Endothelial cell (in vitro differentiated cells): ENCODE data around the gene PTPRD. TPM values are rescaled to one million over a fixed set of nuclear protein-coding genes. Genes with fewer than 3 reads are reported as not detected.

Experiments used
- DNase-seq: peaks from one replicate; pipeline ENCODE4 v3.0.0; 2021; ENCODE audit warnings: low spot score
- H3K27ac Mint-ChIP-seq: one replicate; pipeline ENCODE4 v1.8.0; 2021; ENCODE audit warnings: mixed read lengths, inconsistent platforms; ENCODE audit not compliant: unreplicated experiment
- H3K27me3 Mint-ChIP-seq: one replicate; pipeline ENCODE4 v1.8.0; 2021; ENCODE audit warnings: mild to moderate bottlenecking, moderate library complexity, mixed read lengths, inconsistent platforms; ENCODE audit not compliant: unreplicated experiment
- H3K36me3 Mint-ChIP-seq: one replicate; pipeline ENCODE4 v1.8.0; 2021; ENCODE audit warnings: mild to moderate bottlenecking, low read depth, mixed read lengths, inconsistent platforms; ENCODE audit not compliant: unreplicated experiment
- H3K4me1 Mint-ChIP-seq: one replicate; pipeline ENCODE4 v1.8.0; 2021; ENCODE audit warnings: mild to moderate bottlenecking, mixed read lengths, inconsistent platforms; ENCODE audit not compliant: unreplicated experiment
- H3K4me3 Mint-ChIP-seq: one replicate; pipeline ENCODE4 v1.8.0; 2021; ENCODE audit warnings: mild to moderate bottlenecking, mixed read lengths, inconsistent platforms; ENCODE audit not compliant: unreplicated experiment
- H3K9me3 Mint-ChIP-seq: one replicate; pipeline ENCODE4 v1.8.0; 2021; ENCODE audit warnings: mixed read lengths, inconsistent platforms; ENCODE audit not compliant: unreplicated experiment
- CTCF ChIP-seq: fragments of 200-600 bp; sonication (generic); IDR thresholded peaks from one replicate; pipeline ENCODE4 v1.5.0; 2021; ENCODE audit warnings: antibody characterized with exemption; ENCODE audit not compliant: unreplicated experiment
- total RNA-seq: library from RNA; stranded (reverse); fragmentation: NEBNext Ultra II Directional; extraction: Animal tissue kit (Norgen Biotek cat#: 25700); gene quantifications from one replicate; pipeline ENCODE4 v1.2.1, GENCODE V29; 2021; ENCODE audit not compliant: unreplicated experiment

PTPRD gene
- total RNA-seq, 1 donor from 2014 or later, result 47.8 TPM

GRCh38 chr9:9592104-9592503, 1020.7 kb downstream of the PTPRD start:
- no peak for TF ChIP-seq CTCF
- no peaks in the 10 kb centered on the region for H3K9me3 Mint-ChIP-seq

GRCh38 chr9:9585920-9586319, 1026.9 kb downstream of the PTPRD start:
- DNase-seq, result no peak
- H3K9me3 Mint-ChIP-seq, result no peaks in the 10 kb centered on the region
- no peaks in the 10 kb centered on the region for H3K4me1 Mint-ChIP-seq
- H3K4me3 Mint-ChIP-seq, result no peak overlapping the region
- TF ChIP-seq CTCF, result no peak
- no peaks in the 10 kb centered on the region for H3K36me3 Mint-ChIP-seq
- H3K27me3 Mint-ChIP-seq, result no peaks in the 10 kb centered on the region
- no peak overlapping the region for H3K27ac Mint-ChIP-seq

More at GRCh38 chr9:9592104-9592503, 1020.7 kb downstream of the PTPRD start:
- Mint-ChIP-seq H3K36me3 (no peaks in the 10 kb centered on the region), H3K27ac (no peak overlapping the region), H3K4me1 (no peaks in the 10 kb centered on the region), H3K27me3 (no peaks in the 10 kb centered on the region), H3K4me3 (no peak overlapping the region)
- DNase-seq, result no peak

- no peaks in the 10 kb centered on the region for H3K36me3 Mint-ChIP-seq
- no peaks in the 10 kb centered on the region for H3K9me3 Mint-ChIP-seq
- no peak overlapping the region for H3K4me3 Mint-ChIP-seq
- H3K27me3 Mint-ChIP-seq, result no peaks in the 10 kb centered on the region
- TF ChIP-seq CTCF, result no peak
- H3K27ac Mint-ChIP-seq, result no peak overlapping the region
- no peak for DNase-seq
- no peaks in the 10 kb centered on the region for H3K4me1 Mint-ChIP-seq
Measured at GRCh38 chr9:9574080-9574479, 1038.7 kb downstream of the PTPRD start.

DNA sequence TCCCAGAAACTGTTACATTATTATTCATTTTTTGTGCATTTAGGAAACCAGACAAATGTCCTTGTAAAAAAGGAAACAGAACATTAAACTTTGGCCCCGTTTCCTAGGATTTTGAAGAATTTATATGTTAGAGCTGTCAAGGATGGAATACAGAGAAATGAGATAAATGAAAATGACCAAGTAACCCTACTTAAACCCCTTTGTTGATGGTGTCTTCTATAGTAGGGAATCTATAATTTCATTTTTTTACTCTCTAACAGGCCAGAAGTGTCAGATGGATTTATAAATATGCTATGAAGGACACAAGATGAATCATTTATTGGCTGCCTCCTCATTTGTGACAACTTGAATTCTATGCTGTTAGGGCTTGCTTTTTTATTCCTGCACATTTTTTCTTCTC, 1047.1 kb downstream of the PTPRD start:
- no peaks in the 10 kb centered on the region for H3K36me3 Mint-ChIP-seq
- no peak for DNase-seq
- H3K4me3 Mint-ChIP-seq, result no peak overlapping the region
- no peaks in the 10 kb centered on the region for H3K4me1 Mint-ChIP-seq
- no peaks in the 10 kb centered on the region for H3K27me3 Mint-ChIP-seq
- TF ChIP-seq CTCF, result no peak
- no peaks in the 10 kb centered on the region for H3K9me3 Mint-ChIP-seq
- H3K27ac Mint-ChIP-seq, result no peak overlapping the region

DNA sequence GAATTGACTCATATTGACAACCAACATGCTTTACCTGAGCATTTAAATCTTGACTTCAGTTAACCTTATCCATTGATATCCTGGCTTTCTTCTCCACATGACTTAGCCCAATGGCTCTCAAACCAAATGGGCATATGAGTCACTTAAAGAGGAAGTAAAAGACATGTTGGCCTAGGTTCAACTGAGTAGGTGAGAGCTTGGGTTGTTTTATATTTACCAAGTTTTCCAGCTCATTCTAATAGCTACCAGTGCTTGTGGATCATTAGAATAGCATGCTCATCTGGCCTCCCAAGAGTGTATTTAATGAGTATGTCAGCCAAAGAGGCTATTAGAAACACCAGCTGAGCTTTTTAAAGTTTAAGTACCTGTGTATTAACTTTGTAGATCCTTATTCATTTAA, 1049.0 kb downstream of the PTPRD start:
- no peaks in the 10 kb centered on the region for H3K36me3 Mint-ChIP-seq
- H3K4me1 Mint-ChIP-seq, result no peaks in the 10 kb centered on the region
- no peak for DNase-seq
- no peaks in the 10 kb centered on the region for H3K9me3 Mint-ChIP-seq
- no peak overlapping the region for H3K27ac Mint-ChIP-seq
- no peak overlapping the region for H3K4me3 Mint-ChIP-seq
- H3K27me3 Mint-ChIP-seq, result peaks cover 2% of the 10 kb centered on the region
- TF ChIP-seq CTCF, result no peak
